Thoracic aorta (tissue), 2 donors: ENCODE measurements around the gene CTDSPL2. TPM values are rescaled to one million over a fixed set of nuclear protein-coding genes. Genes with fewer than 3 reads are reported as not detected.
A peak's percentile ranks its signal among the peaks of the same experiment; 100 is the strongest.

Experiments used
- ATAC-seq: fragments of 150-250 bp; one replicate; pipeline ENCODE4 v1.8.0; 2017; ENCODE audit warnings: low read depth; ENCODE audit not compliant: insufficient number of reproducible peaks, low FRiP score
- DNase-seq: peaks from one replicate; pipeline ENCODE4 v3.0.0-alpha.2; 2020; ENCODE audit warnings: low spot score
- H3K27ac ChIP-seq, 2 donors: fragments of 200-600 bp; sonication (generic); 1 replicate in 1 of 2; 2 replicates in 1 of 2; pipeline ENCODE4 v1.5.1; 2016; ENCODE audit warnings: mild to moderate bottlenecking in 2 of 2, moderate library complexity in 2 of 2
- H3K27me3 ChIP-seq: fragments of 200-600 bp; sonication (generic); replicated peaks from 2 replicates; pipeline ENCODE4 v1.6.0; 2016; ENCODE audit warnings: mild to moderate bottlenecking; ENCODE audit not compliant: insufficient read depth
- H3K36me3 ChIP-seq: fragments of 200-600 bp; sonication (generic); one replicate; pipeline ENCODE4 v1.5.1; 2016
- H3K4me1 ChIP-seq, 2 donors: fragments of 200-600 bp; sonication (generic); 1 replicate in 1 of 2; 2 replicates in 1 of 2; pipeline versions ENCODE4 v1.5.1 to v1.6.0; 2016; ENCODE audit warnings: low read depth in 2 of 2, mild to moderate bottlenecking in 1 of 2; ENCODE audit not compliant: control insufficient read depth in 1 of 2
- H3K4me3 ChIP-seq: fragments of 200-600 bp; sonication (generic); 2 replicates; pipeline ENCODE4 v1.5.1; 2016; ENCODE audit warnings: mild to moderate bottlenecking
- H3K9me3 ChIP-seq: fragments of 200-600 bp; sonication (generic); 2 replicates; pipeline ENCODE4 v1.5.1; 2016
- total RNA-seq, 2 donors: library from RNA; depleted of rRNA; stranded (reverse); fragments of >200 nt; gene quantifications; one replicate each; pipeline versions ENCODE4 v1.1.0 to v1.2.3, GENCODE V29; 2016
- TF ChIP-seq, protein P1 (sequence below): fragments of 200-600 bp; sonication (generic); IDR thresholded peaks from one replicate; pipeline ENCODE4 v1.5.1; 2019; ENCODE audit warnings: antibody characterized with exemption

CTDSPL2 gene
- 10 to 100 TPM; 30.9 to 64.5 TPM for total RNA-seq

DNA sequence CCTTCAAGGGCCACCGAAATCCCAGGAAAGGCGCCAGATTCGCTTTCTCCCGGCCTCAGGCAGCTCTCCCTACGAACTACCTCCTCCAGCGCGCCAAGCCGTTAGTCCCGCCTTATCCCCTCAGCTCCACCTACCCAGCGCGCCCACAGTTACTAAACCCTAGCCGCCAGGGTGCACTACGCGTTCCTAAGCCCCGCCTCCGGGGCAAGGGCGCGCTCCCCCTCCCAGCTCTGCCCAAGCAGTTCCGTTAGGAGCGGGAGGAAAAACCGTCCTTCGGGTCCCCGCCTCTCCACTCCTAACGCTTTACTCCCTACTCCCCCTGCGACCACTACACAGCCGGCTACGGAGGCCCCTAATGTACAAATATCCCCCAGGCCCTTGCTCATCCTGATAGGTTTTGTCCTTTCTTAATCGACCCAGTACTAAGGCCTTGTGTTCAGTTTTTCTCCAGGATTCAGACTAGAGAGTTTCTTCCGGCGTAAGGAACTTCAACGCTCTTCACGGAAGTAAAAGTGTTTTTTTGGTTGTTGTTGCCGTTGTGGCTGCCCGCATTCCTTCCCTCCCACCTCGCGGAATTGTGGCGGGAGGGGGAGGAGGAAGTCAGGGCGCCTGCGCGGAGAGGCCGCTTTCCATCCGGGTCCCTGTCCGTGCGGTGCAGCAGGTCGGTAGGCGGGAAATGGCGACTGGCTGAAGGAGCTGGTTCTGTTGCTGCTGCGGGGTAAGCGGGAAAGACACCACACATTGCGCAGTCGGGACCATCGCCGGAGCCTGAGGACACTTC, at the start of gene CTDSPL2:
CTDSPL2 (plus strand) TSS at position 655 of the 781 bp plus-strand sequence. CDS start 31,386 bp downstream, outside the sequence.
- TF ChIP-seq, protein P1, sequence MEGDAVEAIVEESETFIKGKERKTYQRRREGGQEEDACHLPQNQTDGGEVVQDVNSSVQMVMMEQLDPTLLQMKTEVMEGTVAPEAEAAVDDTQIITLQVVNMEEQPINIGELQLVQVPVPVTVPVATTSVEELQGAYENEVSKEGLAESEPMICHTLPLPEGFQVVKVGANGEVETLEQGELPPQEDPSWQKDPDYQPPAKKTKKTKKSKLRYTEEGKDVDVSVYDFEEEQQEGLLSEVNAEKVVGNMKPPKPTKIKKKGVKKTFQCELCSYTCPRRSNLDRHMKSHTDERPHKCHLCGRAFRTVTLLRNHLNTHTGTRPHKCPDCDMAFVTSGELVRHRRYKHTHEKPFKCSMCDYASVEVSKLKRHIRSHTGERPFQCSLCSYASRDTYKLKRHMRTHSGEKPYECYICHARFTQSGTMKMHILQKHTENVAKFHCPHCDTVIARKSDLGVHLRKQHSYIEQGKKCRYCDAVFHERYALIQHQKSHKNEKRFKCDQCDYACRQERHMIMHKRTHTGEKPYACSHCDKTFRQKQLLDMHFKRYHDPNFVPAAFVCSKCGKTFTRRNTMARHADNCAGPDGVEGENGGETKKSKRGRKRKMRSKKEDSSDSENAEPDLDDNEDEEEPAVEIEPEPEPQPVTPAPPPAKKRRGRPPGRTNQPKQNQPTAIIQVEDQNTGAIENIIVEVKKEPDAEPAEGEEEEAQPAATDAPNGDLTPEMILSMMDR: peak; percentile 31
- no peaks in the 10 kb centered on the region for H3K36me3 ChIP-seq
- H3K9me3 ChIP-seq: no peaks in the 10 kb centered on the region
- peak within 1 kb of the TSS; percentile 94 to 99 for H3K27ac ChIP-seq
- DNase-seq (peak; percentile 92), ATAC-seq (peak; percentile 97)
- peak within 1 kb of the TSS; percentile 80 for H3K4me3 ChIP-seq
- no peaks in the 10 kb centered on the region for H3K27me3 ChIP-seq
- H3K4me1 ChIP-seq: peaks cover 14 to 32% of the 10 kb centered on the region in 2 donors

- H3K4me3 ChIP-seq: no peak overlapping the region
- DNase-seq: no peak
- no peak overlapping the region for H3K27ac ChIP-seq
- H3K4me1 ChIP-seq: peaks cover 4 to 10% of the 10 kb centered on the region in 2 donors
- ATAC-seq: no peak
- no peaks in the 10 kb centered on the region for H3K27me3 ChIP-seq
- H3K9me3 ChIP-seq: no peaks in the 10 kb centered on the region
- TF ChIP-seq, protein P1: no peak
- peaks cover 7% of the 10 kb centered on the region for H3K36me3 ChIP-seq
Observed at GRCh38 chr15:44381236-44381635, 46.2 kb upstream of the CTDSPL2 start.

DNA sequence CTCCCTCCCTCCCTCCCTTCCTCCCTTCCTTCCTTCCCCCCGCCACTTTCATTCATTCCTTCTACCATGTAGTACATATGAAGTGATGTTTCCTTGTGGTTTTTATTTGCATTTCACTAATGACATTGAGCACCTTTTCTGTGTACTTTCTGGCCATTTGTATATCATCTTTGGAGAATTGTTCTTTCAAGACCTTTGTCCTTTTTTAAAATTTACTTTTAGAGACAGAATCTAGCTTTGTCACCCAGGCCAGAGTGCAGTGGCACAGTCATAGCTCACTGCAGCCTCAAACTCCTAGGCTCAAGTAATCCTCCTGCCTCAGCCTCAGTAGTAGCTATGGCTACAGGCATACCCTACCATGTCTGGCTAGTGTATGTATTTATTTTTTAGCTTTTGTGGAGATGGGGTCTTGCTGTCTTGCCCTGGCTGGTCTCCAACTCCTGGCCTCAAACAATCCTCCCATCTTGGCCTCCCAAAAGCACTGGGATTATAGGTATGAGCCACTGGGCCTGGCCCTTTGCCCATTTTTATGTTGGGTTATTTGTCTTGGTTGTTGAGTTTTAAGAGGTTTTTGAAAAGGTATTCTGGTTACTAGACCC, 42.0 kb upstream of the CTDSPL2 start:
- H3K27me3 ChIP-seq: no peaks in the 10 kb centered on the region
- H3K4me3 ChIP-seq: no peak overlapping the region
- H3K36me3 ChIP-seq: no peaks in the 10 kb centered on the region
- ATAC-seq (no peak), DNase-seq (no peak)
- TF ChIP-seq, protein P1: no peak
- peaks cover 4 to 10% of the 10 kb centered on the region in 2 donors for H3K4me1 ChIP-seq
- no peak overlapping the region for H3K27ac ChIP-seq
- no peaks in the 10 kb centered on the region for H3K9me3 ChIP-seq

- no peak for DNase-seq
- Histone ChIP-seq H3K9me3 (no peaks in the 10 kb centered on the region), H3K27ac (no peak overlapping the region), H3K4me1 (no peaks in the 10 kb centered on the region), H3K27me3 (no peaks in the 10 kb centered on the region), H3K4me3 (no peak overlapping the region), H3K36me3 (no peaks in the 10 kb centered on the region)
- TF ChIP-seq, protein P1: no peak
- ATAC-seq: no peak
Observed at GRCh38 chr15:44394062-44394461, 33.4 kb upstream of the CTDSPL2 start.

GRCh38 chr15:44394562-44394961, 32.9 kb upstream of the CTDSPL2 start:
- Histone ChIP-seq H3K27me3 (no peaks in the 10 kb centered on the region), H3K27ac (no peak overlapping the region), H3K4me3 (no peak overlapping the region), H3K36me3 (no peaks in the 10 kb centered on the region), H3K9me3 (no peaks in the 10 kb centered on the region), H3K4me1 (no peaks in the 10 kb centered on the region)
- DNase-seq (no peak), ATAC-seq (no peak)
- TF ChIP-seq, protein P1: no peak
